Stomach smooth muscle (tissue), 2 donors: ENCODE data around the gene NOL6.

Source experiments
- H3K27ac ChIP-seq: one replicate; pipeline ENCODE4 v1.7.0; 2013; ENCODE audit warnings: mild to moderate bottlenecking, low read length, inconsistent platforms
- H3K27me3 ChIP-seq, 2 donors: one replicate each; pipeline ENCODE4 v1.7.0; 2013; ENCODE audit warnings: low read length in 2 of 2; ENCODE audit not compliant: insufficient read depth in 2 of 2, control insufficient read depth in 1 of 2
- H3K36me3 ChIP-seq, 2 donors: one replicate each; pipeline ENCODE4 v1.7.0; 2013; ENCODE audit warnings: low read length in 2 of 2; ENCODE audit not compliant: control insufficient read depth in 2 of 2, insufficient read depth in 2 of 2
- H3K4me1 ChIP-seq: one replicate; pipeline ENCODE4 v1.7.0; 2013; ENCODE audit warnings: low read length; ENCODE audit not compliant: control insufficient read depth, insufficient read depth
- H3K4me3 ChIP-seq, 2 donors: one replicate each; pipeline ENCODE4 v1.7.0; 2013; ENCODE audit warnings: low read length in 2 of 2
- H3K9ac ChIP-seq, 2 donors: one replicate each; pipeline ENCODE4 v1.7.0; 2013; ENCODE audit warnings: low read length in 2 of 2, mild to moderate bottlenecking in 1 of 2
- H3K9me3 ChIP-seq, 2 donors: one replicate each; pipeline ENCODE4 v1.7.0; 2013; ENCODE audit warnings: low read length in 2 of 2; ENCODE audit not compliant: control insufficient read depth in 2 of 2
- donor health status: healthy.
- donor health status: Pancreatic carcinoma.

Gene NOL6

DNA sequence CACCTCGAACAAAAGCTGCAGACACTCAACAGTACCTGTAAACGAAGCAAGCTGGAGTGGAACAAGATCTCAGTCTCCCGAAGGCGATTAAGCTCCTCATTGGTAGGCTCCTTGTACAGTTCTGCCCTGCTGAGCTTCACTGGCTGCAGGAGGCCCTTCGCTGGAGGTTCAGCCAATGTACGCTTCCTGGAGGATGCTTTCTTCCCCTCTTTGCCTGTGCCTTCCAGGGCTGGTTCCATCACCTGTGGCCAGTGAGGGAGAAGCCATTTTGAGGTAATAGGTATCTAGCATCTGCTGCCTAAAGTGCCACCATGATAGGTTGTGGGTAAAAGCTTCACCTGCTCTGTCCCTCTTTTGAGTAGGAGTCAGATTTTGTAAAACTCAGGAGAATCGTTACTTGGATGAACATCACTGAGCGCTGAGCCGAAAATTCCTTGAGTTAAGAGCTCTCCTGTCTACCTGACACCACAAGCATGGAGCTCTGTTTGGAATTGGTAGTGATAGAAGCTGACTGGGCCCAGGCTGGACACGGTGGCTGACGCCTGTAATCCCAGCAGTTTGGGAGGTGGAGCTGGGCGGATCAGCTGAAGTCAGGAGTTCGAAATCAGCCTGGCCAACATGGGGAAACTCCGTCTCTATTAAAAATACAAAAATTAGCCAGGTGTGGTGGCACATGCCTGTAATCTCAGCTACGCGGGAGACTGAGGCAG lies 1.4 kb downstream of the NOL6 start:
- H3K27me3 ChIP-seq: no peaks in the 10 kb centered on the region
- H3K36me3 ChIP-seq: peaks cover 39 to 40% of the 10 kb centered on the region in 2 donors
- no peak overlapping the region for H3K27ac ChIP-seq
- peak overlapping the region in 1 of 2 donors; percentile 5 for H3K9ac ChIP-seq
- peak overlapping the region; percentile 13 to 100 for H3K4me3 ChIP-seq
- H3K4me1 ChIP-seq: peaks cover 20% of the 10 kb centered on the region
- H3K9me3 ChIP-seq: no peaks in the 10 kb centered on the region

GRCh38 chr9:33471361-33471760 lies 2.4 kb downstream of the NOL6 start:
- H3K9ac ChIP-seq: no peak overlapping the region
- H3K9me3 ChIP-seq: no peaks in the 10 kb centered on the region
- H3K27ac ChIP-seq: no peak overlapping the region
- peaks cover 20% of the 10 kb centered on the region for H3K4me1 ChIP-seq
- H3K4me3 ChIP-seq: no peak overlapping the region
- H3K27me3 ChIP-seq: no peaks in the 10 kb centered on the region
- peaks cover 47 to 48% of the 10 kb centered on the region in 2 donors for H3K36me3 ChIP-seq

- Histone ChIP-seq H3K4me1 (peaks cover 20% of the 10 kb centered on the region), H3K4me3 (no peak overlapping the region), H3K27me3 (no peaks in the 10 kb centered on the region), H3K9ac (no peak overlapping the region), H3K27ac (no peak overlapping the region), H3K36me3 (peaks cover 61 to 62% of the 10 kb centered on the region in 2 donors), H3K9me3 (no peaks in the 10 kb centered on the region)
Measured at GRCh38 chr9:33469891-33470290, 3.8 kb downstream of the NOL6 start.

- peaks cover 70 to 71% of the 10 kb centered on the region in 2 donors for H3K36me3 ChIP-seq
- H3K9me3 ChIP-seq: no peaks in the 10 kb centered on the region
- peaks cover 16% of the 10 kb centered on the region for H3K4me1 ChIP-seq
- H3K4me3 ChIP-seq: no peak overlapping the region
- H3K27ac ChIP-seq: no peak overlapping the region
- no peaks in the 10 kb centered on the region for H3K27me3 ChIP-seq
- H3K9ac ChIP-seq: no peak overlapping the region
Measured at GRCh38 chr9:33468797-33469621, 4.7 kb downstream of the NOL6 start.

- H3K9me3 ChIP-seq: no peaks in the 10 kb centered on the region
- H3K4me1 ChIP-seq: peaks cover 15% of the 10 kb centered on the region
- H3K27me3 ChIP-seq: no peaks in the 10 kb centered on the region
- peaks cover 70 to 78% of the 10 kb centered on the region in 2 donors for H3K36me3 ChIP-seq
- H3K4me3 ChIP-seq: no peak overlapping the region
- no peak overlapping the region for H3K9ac ChIP-seq
- H3K27ac ChIP-seq: no peak overlapping the region
Measured at GRCh38 chr9:33468215-33468730, 5.5 kb downstream of the NOL6 start.

DNA sequence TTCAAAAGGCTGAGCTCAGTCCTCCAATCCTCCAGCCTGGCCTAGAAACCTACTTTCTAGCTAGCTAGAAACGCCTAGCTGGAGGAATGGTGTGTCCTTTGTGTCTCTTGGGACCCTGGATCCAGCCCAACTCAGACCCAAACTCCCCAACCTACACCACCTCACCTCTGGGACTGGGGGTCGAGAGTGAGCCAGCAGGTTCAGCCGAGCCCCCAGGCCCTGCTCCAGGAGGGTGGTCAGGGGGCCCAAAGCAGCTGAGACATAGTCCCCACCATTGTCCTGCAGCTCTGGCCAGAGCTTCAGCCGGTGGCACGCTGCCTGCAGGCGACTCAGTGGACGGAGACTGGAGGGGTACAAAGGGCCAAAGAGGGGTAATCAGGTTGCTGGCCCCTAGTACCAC lies 6.2 kb downstream of the NOL6 start:
- Histone ChIP-seq H3K27ac (no peak overlapping the region), H3K36me3 (peaks cover 74 to 85% of the 10 kb centered on the region in 2 donors), H3K27me3 (no peaks in the 10 kb centered on the region)

GRCh38 chr9:33466565-33467495 lies 6.9 kb downstream of the NOL6 start:
- Histone ChIP-seq H3K9me3 (no peaks in the 10 kb centered on the region), H3K9ac (no peak overlapping the region), H3K36me3 (peaks cover 71 to 88% of the 10 kb centered on the region in 2 donors), H3K27ac (no peak overlapping the region), H3K4me3 (no peak overlapping the region), H3K4me1 (peaks cover under 1% of the 10 kb centered on the region), H3K27me3 (no peaks in the 10 kb centered on the region)

More for the DNA sequence above, 6.2 kb downstream of the NOL6 start:
- Histone ChIP-seq H3K4me1 (peaks cover 8% of the 10 kb centered on the region), H3K9ac (no peak overlapping the region), H3K4me3 (no peak overlapping the region), H3K9me3 (no peaks in the 10 kb centered on the region)

- Histone ChIP-seq H3K27ac (no peak overlapping the region), H3K4me1 (no peaks in the 10 kb centered on the region), H3K9ac (no peak overlapping the region)
Measured at GRCh38 chr9:33465596-33466564, 7.8 kb downstream of the NOL6 start.

GRCh38 chr9:33465096-33465495 lies 8.6 kb downstream of the NOL6 start:
- H3K27ac ChIP-seq: no peak overlapping the region
- H3K36me3 ChIP-seq: peaks cover 64 to 82% of the 10 kb centered on the region in 2 donors
- no peak overlapping the region for H3K4me3 ChIP-seq
- no peaks in the 10 kb centered on the region for H3K27me3 ChIP-seq
- no peaks in the 10 kb centered on the region for H3K9me3 ChIP-seq
- H3K4me1 ChIP-seq: no peaks in the 10 kb centered on the region
- no peak overlapping the region for H3K9ac ChIP-seq

More at GRCh38 chr9:33465596-33466564, 7.8 kb downstream of the NOL6 start:
- H3K27me3 ChIP-seq: no peaks in the 10 kb centered on the region
- peaks cover 65 to 84% of the 10 kb centered on the region in 2 donors for H3K36me3 ChIP-seq
- no peak overlapping the region for H3K4me3 ChIP-seq
- no peaks in the 10 kb centered on the region for H3K9me3 ChIP-seq
